ENCODE data around the gene POTEJ.
"Not testable (repeated sequence)": the region's sequence is repeated elsewhere in the genome, so short reads cannot be mapped to it uniquely, and the experiment has no call there.

Gene POTEJ

GRCh38 chr2:130598463-130598862, 12.8 kb upstream of the POTEJ start:
- DNase-seq (ENCODE audit: low spot score); in situ Hi-C loops (cut with MboI; ENCODE audit: low pct_unique_long_range_greater_than_20kb, low sequenced_read_pairs, unreplicated experiment): not testable (repeated sequence)

- in situ Hi-C loops (cut with MboI; ENCODE audit: low pct_unique_long_range_greater_than_20kb, low sequenced_read_pairs, unreplicated experiment): not testable (repeated sequence)
Observed at GRCh38 chr2:130599393-130599792, 11.8 kb upstream of the POTEJ start, which contains the start of gene CFC1. Gene CFC1, minus strand, starts transcription at chr2:130599575. Its CDS starts 288 bp downstream, at chr2:130599287.

GRCh38 chr2:130599926-130600325, 11.3 kb upstream of the POTEJ start:
- in situ Hi-C loops (cut with MboI; ENCODE audit: low pct_unique_long_range_greater_than_20kb, low sequenced_read_pairs, unreplicated experiment); DNase-seq (ENCODE audit: low spot score): not testable (repeated sequence)

More at GRCh38 chr2:130599393-130599792, 11.8 kb upstream of the POTEJ start, which contains the start of gene CFC1:
- DNase-seq (ENCODE audit: low spot score): not testable (repeated sequence)

GRCh38 chr2:130601648-130602302, 9.5 kb upstream of the POTEJ start:
- in situ Hi-C loops (cut with MboI; ENCODE audit: low pct_unique_long_range_greater_than_20kb, low sequenced_read_pairs, unreplicated experiment); DNase-seq (ENCODE audit: low spot score): not testable (repeated sequence)

GRCh38 chr2:130608276-130609001, 2.8 kb upstream of the POTEJ start:
- in situ Hi-C loops (cut with MboI; ENCODE audit: low pct_unique_long_range_greater_than_20kb, low sequenced_read_pairs, unreplicated experiment); DNase-seq (ENCODE audit: low spot score): not testable (repeated sequence)

GRCh38 chr2:130609002-130609920, 2.0 kb upstream of the POTEJ start:
- DNase-seq (ENCODE audit: low spot score); in situ Hi-C loops (cut with MboI; ENCODE audit: low pct_unique_long_range_greater_than_20kb, low sequenced_read_pairs, unreplicated experiment): not testable (repeated sequence)

- DNase-seq (ENCODE audit: low spot score); in situ Hi-C loops (cut with MboI; ENCODE audit: low pct_unique_long_range_greater_than_20kb, low sequenced_read_pairs, unreplicated experiment): not testable (repeated sequence)
Observed at GRCh38 chr2:130610486-130610885, 754 bp upstream of the POTEJ start.

GRCh38 chr2:130628784-130629475, 17.7 kb downstream of the POTEJ start:
- DNase-seq (ENCODE audit: low spot score); in situ Hi-C loops (cut with MboI; ENCODE audit: low pct_unique_long_range_greater_than_20kb, low sequenced_read_pairs, unreplicated experiment): not testable (repeated sequence)

- DNase-seq (ENCODE audit: low spot score); in situ Hi-C loops (cut with MboI; ENCODE audit: low pct_unique_long_range_greater_than_20kb, low sequenced_read_pairs, unreplicated experiment): not testable (repeated sequence)
Observed at GRCh38 chr2:130638973-130639372, 27.7 kb downstream of the POTEJ start.

- in situ Hi-C loops (cut with MboI; ENCODE audit: low pct_unique_long_range_greater_than_20kb, low sequenced_read_pairs, unreplicated experiment); DNase-seq (ENCODE audit: low spot score): not testable (repeated sequence)
Observed at GRCh38 chr2:130641688-130642087, 30.4 kb downstream of the POTEJ start.

GRCh38 chr2:130649285-130649684, 38.0 kb downstream of the POTEJ start:
- DNase-seq (ENCODE audit: low spot score); in situ Hi-C loops (cut with MboI; ENCODE audit: low pct_unique_long_range_greater_than_20kb, low sequenced_read_pairs, unreplicated experiment): not testable (repeated sequence)

GRCh38 chr2:130664506-130664905, 53.3 kb downstream of the POTEJ start:
- in situ Hi-C loops (cut with MboI; ENCODE audit: low pct_unique_long_range_greater_than_20kb, low sequenced_read_pairs, unreplicated experiment); DNase-seq (ENCODE audit: low spot score): not testable (repeated sequence)

- in situ Hi-C loops (cut with MboI; ENCODE audit: low pct_unique_long_range_greater_than_20kb, low sequenced_read_pairs, unreplicated experiment); DNase-seq (ENCODE audit: low spot score): not testable (repeated sequence)
Observed at GRCh38 chr2:130665596-130665995, 54.4 kb downstream of the POTEJ start.

- in situ Hi-C loops (cut with MboI; ENCODE audit: low pct_unique_long_range_greater_than_20kb, low sequenced_read_pairs, unreplicated experiment); DNase-seq (ENCODE audit: low spot score): not testable (repeated sequence)
Observed at GRCh38 chr2:130667516-130667915, 56.3 kb downstream of the POTEJ start.

- DNase-seq (ENCODE audit: low spot score); in situ Hi-C loops (cut with MboI; ENCODE audit: low pct_unique_long_range_greater_than_20kb, low sequenced_read_pairs, unreplicated experiment): not testable (repeated sequence)
Observed at GRCh38 chr2:130670026-130670745, 58.9 kb downstream of the POTEJ start.

- in situ Hi-C loops (cut with MboI; ENCODE audit: low pct_unique_long_range_greater_than_20kb, low sequenced_read_pairs, unreplicated experiment); DNase-seq (ENCODE audit: low spot score): not testable (repeated sequence)
Observed at GRCh38 chr2:130692041-130692770, 81.0 kb downstream of the POTEJ start.

All from GM13977 (cell line).